Cardiac fibroblast (primary cell): ENCODE data around the gene PTPRU.

ENCODE experiments used
- DNase-seq, 2 donors: peaks; one replicate each; pipeline versions ENCODE4 v3.0.0 to v3.0.0-alpha.2; 2010; ENCODE audit warnings: low read depth in 2 of 2
- H3K4me3 ChIP-seq, 2 donors: replicated peaks in 1 of 2; 1 replicate in 1 of 2; 2 replicates in 1 of 2; pipeline ENCODE4 v1.5.1; 2011; ENCODE audit warnings: low read depth in 2 of 2, low read length in 2 of 2, mild to moderate bottlenecking in 2 of 2, moderate library complexity in 1 of 2
- TF ChIP-seq, protein P1 (sequence below): IDR thresholded peaks from one replicate; pipeline ENCODE4 v1.5.1; 2011; ENCODE audit warnings: low read depth, mild to moderate bottlenecking, low read length, inconsistent platforms

The PTPRU gene

DNA sequence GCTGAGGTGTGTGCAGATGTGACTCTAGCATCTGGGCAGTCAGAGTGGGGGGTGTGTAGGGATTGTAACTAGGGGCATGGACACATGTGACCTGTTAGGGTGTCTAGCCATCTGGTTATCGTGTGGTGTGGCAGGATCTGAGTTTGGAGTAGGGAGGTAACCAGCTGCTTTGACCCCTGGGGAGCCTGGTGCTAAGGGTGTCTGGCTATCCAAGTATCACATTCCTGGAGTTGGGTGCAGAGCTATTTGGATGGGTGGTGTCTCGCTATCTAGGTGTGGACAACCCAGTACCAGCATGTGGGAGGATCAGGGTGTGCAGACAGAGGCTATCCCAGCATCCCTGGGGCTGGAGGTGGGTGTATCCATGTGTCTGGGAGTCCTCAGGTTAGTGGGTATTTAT is 4.7 kb downstream of the PTPRU start:
- no peak overlapping the region for H3K4me3 ChIP-seq
- DNase-seq = no peak
- TF ChIP-seq, protein P1, sequence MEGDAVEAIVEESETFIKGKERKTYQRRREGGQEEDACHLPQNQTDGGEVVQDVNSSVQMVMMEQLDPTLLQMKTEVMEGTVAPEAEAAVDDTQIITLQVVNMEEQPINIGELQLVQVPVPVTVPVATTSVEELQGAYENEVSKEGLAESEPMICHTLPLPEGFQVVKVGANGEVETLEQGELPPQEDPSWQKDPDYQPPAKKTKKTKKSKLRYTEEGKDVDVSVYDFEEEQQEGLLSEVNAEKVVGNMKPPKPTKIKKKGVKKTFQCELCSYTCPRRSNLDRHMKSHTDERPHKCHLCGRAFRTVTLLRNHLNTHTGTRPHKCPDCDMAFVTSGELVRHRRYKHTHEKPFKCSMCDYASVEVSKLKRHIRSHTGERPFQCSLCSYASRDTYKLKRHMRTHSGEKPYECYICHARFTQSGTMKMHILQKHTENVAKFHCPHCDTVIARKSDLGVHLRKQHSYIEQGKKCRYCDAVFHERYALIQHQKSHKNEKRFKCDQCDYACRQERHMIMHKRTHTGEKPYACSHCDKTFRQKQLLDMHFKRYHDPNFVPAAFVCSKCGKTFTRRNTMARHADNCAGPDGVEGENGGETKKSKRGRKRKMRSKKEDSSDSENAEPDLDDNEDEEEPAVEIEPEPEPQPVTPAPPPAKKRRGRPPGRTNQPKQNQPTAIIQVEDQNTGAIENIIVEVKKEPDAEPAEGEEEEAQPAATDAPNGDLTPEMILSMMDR = no peak

DNA sequence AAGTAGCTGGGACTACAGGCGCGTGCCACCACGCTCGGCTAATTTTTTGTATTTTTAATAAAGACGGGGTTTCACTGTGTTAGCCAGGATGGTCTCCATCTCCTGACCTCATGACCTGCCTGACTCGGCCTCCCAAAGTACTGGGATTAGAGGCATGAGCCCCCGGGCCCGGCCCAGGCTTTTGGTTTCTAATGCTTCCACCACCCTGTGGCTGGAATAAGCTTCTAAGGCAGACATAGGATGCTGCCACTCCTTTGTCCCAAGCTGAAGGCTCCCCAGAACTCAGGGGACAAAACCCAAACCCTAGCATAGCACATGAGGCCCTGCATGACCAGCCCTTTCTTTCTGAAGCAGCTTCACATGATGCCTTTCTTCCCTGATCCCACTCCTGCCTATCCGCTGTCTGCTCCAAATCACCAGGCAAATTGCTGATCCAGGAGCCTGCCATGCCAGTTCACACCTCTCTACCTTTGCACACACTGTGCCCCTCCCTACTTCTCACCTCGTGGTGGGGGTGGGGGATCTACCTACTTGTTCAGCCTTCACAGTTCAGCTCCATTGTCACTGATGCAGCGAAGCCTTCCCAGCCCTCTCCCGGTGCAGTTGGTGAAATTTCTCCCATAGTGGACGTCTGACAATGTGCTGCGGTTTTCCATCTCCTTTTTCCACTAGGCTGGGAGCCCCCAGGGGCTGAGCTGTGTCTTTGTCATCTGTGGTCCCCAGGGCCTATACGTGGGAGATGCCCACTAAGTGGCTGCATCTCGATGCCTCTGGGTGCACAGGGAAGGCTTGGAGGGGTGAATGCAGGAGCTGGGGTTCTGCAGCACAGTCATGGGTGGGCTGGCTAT is 6.9 kb downstream of the PTPRU start:
- H3K4me3 ChIP-seq = no peak overlapping the region
- no peak for DNase-seq
- TF ChIP-seq, protein P1 = no peak

DNA sequence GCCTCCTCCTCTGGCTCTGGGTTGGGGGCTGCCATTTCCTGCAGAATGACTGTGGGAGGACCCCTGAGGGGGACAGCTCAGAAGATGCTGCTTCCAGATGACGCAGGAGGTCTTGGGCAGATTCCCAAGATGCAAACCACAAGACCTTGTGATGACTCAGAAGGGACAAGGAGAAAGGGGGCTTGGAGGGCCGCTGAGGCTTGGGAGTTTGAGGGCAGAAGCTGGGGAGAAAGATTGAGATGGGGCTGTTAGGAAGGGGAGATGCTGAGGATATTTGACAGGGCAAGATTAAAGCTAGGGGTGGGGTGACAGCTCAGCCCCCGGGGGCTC is 7.5 kb downstream of the PTPRU start:
- peak; percentile 59 to 73 for DNase-seq
- TF ChIP-seq, protein P1 = no peak
- no peak overlapping the region for H3K4me3 ChIP-seq

DNA sequence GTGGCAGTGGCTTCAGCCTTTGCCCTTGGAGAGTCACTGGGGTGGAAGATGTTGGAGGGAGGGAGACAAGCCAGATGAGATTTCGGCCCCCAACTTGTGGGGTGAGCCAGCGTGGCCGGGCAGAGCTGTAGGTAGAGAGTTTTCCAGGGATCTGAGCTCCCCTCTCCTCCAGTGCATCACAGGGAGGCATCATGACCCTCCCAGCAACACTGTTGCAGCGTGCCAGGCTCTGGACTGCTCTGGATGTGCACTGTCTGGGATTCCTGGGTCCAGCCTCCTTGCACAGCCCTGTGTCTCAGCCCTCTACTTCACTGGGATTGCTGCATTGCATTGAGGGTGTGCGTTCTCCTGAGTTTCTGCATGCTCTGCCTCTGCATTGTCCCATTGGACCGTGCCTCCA is 8.9 kb downstream of the PTPRU start:
- DNase-seq = no peak
- no peak overlapping the region for H3K4me3 ChIP-seq
- TF ChIP-seq, protein P1 = no peak

DNA sequence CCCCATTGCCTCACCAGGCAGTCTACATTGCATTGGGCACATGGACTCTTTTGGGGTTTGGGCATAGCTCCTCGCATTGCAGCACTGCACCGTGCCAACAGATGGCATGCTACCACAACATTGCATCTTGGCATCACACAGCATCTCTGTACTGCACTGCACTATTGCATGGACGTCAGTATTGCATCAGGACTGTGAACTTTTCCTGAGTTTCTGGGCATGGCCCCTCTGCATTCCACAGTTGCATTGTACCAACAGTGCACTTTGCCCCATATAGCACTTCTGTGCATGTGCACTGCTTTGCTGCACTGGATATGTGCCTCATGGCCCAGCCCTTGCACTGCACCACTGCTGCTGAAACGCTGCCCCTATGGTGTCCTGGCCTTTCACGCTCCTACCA is 9.6 kb downstream of the PTPRU start:
- DNase-seq = peak; percentile 49 to 72
- TF ChIP-seq, protein P1 = peak; percentile 47
- no peak overlapping the region for H3K4me3 ChIP-seq

DNA sequence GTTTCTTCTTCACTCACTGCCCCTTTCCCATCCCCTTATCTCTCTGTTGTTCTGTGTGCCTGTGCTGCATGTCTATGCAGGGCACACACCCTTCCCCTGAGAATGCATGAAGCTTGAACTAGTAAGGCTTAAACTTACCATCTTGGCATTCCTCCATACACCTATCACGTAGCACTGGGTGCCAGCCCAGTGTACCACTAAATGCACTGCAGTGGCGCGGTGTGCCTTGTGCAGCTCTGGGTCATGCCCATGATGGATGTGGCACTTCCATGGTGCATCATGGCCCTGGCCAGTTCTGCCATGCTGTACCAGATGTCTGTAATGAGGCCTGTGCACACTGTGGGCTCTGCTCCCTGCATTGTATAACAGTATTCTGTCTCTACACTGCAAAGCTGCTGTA is 10.7 kb downstream of the PTPRU start:
- no peak for DNase-seq
- TF ChIP-seq, protein P1 = no peak
- no peak overlapping the region for H3K4me3 ChIP-seq
